Keratinocyte (primary cell): Measurements from ENCODE around the gene JAKMIP1. TPM values are rescaled to one million over a fixed set of nuclear protein-coding genes. Genes with fewer than 3 reads are reported as not detected.

Experiments
- DNase-seq: peaks from one replicate; pipeline ENCODE4 v3.0.0-alpha.2; 2011; ENCODE audit warnings: low read depth, missing footprints, low spot score
- FAIRE-seq: peaks from 2 replicates; lab custom pipeline; 2011; peaks lifted over from hg19 to GRCh38; lab: Jason Lieb, UNC
- H2AFZ ChIP-seq: 2 replicates; pipeline ENCODE4 v1.6.0; 2012; ENCODE audit warnings: low read length, control low read depth, inconsistent platforms; ENCODE audit not compliant: control insufficient read depth
- H3K27ac ChIP-seq: 2 replicates; pipeline ENCODE4 v1.5.1; 2011; ENCODE audit warnings: low read length; ENCODE audit not compliant: control insufficient read depth, insufficient read depth
- H3K27me3 ChIP-seq: 3 replicates; pipeline ENCODE4 v1.6.0; 2011; ENCODE audit warnings: low read length; ENCODE audit not compliant: control insufficient read depth, insufficient read depth; ENCODE audit errors: extremely low read depth
- H3K36me3 ChIP-seq, 2 experiments: 2 replicates in 1 of 2; 3 replicates in 1 of 2; pipeline ENCODE4 v1.5.1; 2011; ENCODE audit warnings: low read length in 2 of 2, mild to moderate bottlenecking in 1 of 2; ENCODE audit not compliant: control insufficient read depth in 2 of 2, insufficient read depth in 2 of 2; ENCODE audit errors: extremely low read depth in 1 of 2
- H3K4me1 ChIP-seq: 3 replicates; pipeline ENCODE4 v1.5.1; 2011; ENCODE audit warnings: low read length; ENCODE audit not compliant: control insufficient read depth, insufficient read depth; ENCODE audit errors: extremely low read depth
- H3K4me2 ChIP-seq: 3 replicates; pipeline ENCODE4 v1.6.0; 2011; ENCODE audit warnings: low read depth, low read length; ENCODE audit not compliant: control insufficient read depth, insufficient read depth; ENCODE audit errors: extremely low read depth
- H3K4me3 ChIP-seq, 3 experiments: fragments of 200-600 bp in 1 of 3; sonication (generic) in 1 of 3; 2 replicates in 2 of 3; 3 replicates in 1 of 3; pipeline ENCODE4 v1.5.1; 2011 to 2016; ENCODE audit warnings: low read length in 3 of 3, mild to moderate bottlenecking in 3 of 3, control low read depth in 2 of 3, inconsistent platforms in 1 of 3, low read depth in 1 of 3, mixed read lengths in 1 of 3, mixed run types in 1 of 3, moderate library complexity in 1 of 3; ENCODE audit not compliant: control insufficient read depth in 2 of 3, insufficient read depth in 2 of 3; ENCODE audit errors: extremely low read depth in 1 of 3
- H3K79me2 ChIP-seq: 2 replicates; pipeline ENCODE4 v1.6.0; 2012; ENCODE audit warnings: low read length; ENCODE audit not compliant: control insufficient read depth, insufficient read depth
- H3K9ac ChIP-seq: 3 replicates; pipeline ENCODE4 v1.6.0; 2011; ENCODE audit warnings: low read length; ENCODE audit not compliant: control insufficient read depth, insufficient read depth; ENCODE audit errors: extremely low read depth
- H3K9me1 ChIP-seq: 3 replicates; pipeline ENCODE4 v1.6.0; 2011; ENCODE audit warnings: low read length; ENCODE audit not compliant: control insufficient read depth, insufficient read depth; ENCODE audit errors: extremely low read depth
- H3K9me3 ChIP-seq: 2 replicates; pipeline ENCODE4 v1.5.1; 2012; ENCODE audit warnings: low read depth, low read length; ENCODE audit not compliant: control insufficient read depth
- H4K20me1 ChIP-seq: 3 replicates; pipeline ENCODE4 v1.6.0; 2011; ENCODE audit warnings: low read length; ENCODE audit not compliant: control insufficient read depth, insufficient read depth; ENCODE audit errors: extremely low read depth
- CTCF ChIP-seq, 3 experiments: IDR thresholded peaks in 1 of 3; conservative IDR thresholded peaks in 1 of 3; optimal IDR thresholded peaks in 1 of 3; 2 replicates in 2 of 3; 3 replicates in 1 of 3; pipeline versions ENCODE3 to v1.5.1; 2011; ENCODE audit warnings: low read length in 3 of 3, mild to moderate bottlenecking in 3 of 3, moderate library complexity in 2 of 3, control low read depth in 1 of 3, inconsistent platforms in 1 of 3; ENCODE audit not compliant: insufficient read depth in 2 of 3; ENCODE audit errors: extremely low read depth in 1 of 3
- EZH2 ChIP-seq: IDR thresholded peaks from one replicate; pipeline ENCODE4 v1.6.1; 2012; ENCODE audit warnings: inconsistent platforms, mild to moderate bottlenecking, low read length, moderate library complexity
- dilution Hi-C: fragments of 300-500 bp; cut with MboI; formaldehyde crosslinking; loops from one replicate; pipeline ENCODE4 v1.7.0; 2020; ENCODE audit warnings: low sequenced_read_pairs; ENCODE audit not compliant: extremely low pct_ligation_motif_present
- polyA plus RNA-seq, 5 experiments: library from polyadenylated mRNA; depleted of rRNA in 3 of 5; stranded (reverse) in 3 of 5; stranded (forward) in 1 of 5; unstranded in 1 of 5; fragments of >200 nt; gene quantifications; 1 replicate in 1 of 5; 2 replicates in 3 of 5; 3 replicates in 1 of 5; pipeline versions ENCODE4 v1.2.1 to v1.2.3, GENCODE V29; 2011 to 2012; ENCODE audit warnings: missing spikeins in 2 of 5, low read depth in 1 of 5, low replicate concordance in 1 of 5

The JAKMIP1 gene
- polyA plus RNA-seq, 1 donor (not counting 4 experiments of a cell fraction or from before 2014, with no cell fraction given) = not detected

- Histone ChIP-seq H4K20me1 (no peaks in the 10 kb centered on the region), H3K27me3 (peaks cover 15% of the 10 kb centered on the region), H3K4me2 (no peak overlapping the region), H3K9me3 (peaks cover 18% of the 10 kb centered on the region), H3K4me3 (no peak overlapping the region), H3K79me2 (no peaks in the 10 kb centered on the region), H3K4me1 (no peaks in the 10 kb centered on the region), H3K36me3 (no peaks in the 10 kb centered on the region), H3K9me1 (no peaks in the 10 kb centered on the region), H3K27ac (no peak overlapping the region), H3K9ac (no peak overlapping the region), H2AFZ (no peak overlapping the region)
- FAIRE-seq (no peak), DNase-seq (no peak)
- dilution Hi-C loops = no loop called here
- TF ChIP-seq CTCF (optimal IDR thresholded peaks at IDR 0.05 in 1 of 3, IDR thresholded peaks at IDR 0.05 in 1 of 3, conservative IDR thresholded peaks at IDR 0.05 in 1 of 3; ENCODE audit: extremely low read depth in 1 of 3, insufficient read depth in 2 of 3, low read length in 3 of 3) (no peak), EZH2 (no peak)
These were observed 42.1 kb upstream of the JAKMIP1 start for GRCh38 chr4:6242271-6243029.

- Histone ChIP-seq H3K9me1 (no peaks in the 10 kb centered on the region), H3K4me1 (no peaks in the 10 kb centered on the region), H3K9ac (no peak overlapping the region), H3K27me3 (peaks cover 13% of the 10 kb centered on the region), H3K9me3 (peaks cover 18% of the 10 kb centered on the region), H4K20me1 (no peaks in the 10 kb centered on the region), H3K79me2 (no peaks in the 10 kb centered on the region), H3K4me2 (no peak overlapping the region), H3K4me3 (no peak overlapping the region), H3K27ac (no peak overlapping the region), H2AFZ (no peak overlapping the region), H3K36me3 (no peaks in the 10 kb centered on the region)
- DNase-seq (no peak), FAIRE-seq (no peak)
- TF ChIP-seq EZH2 (no peak), CTCF (optimal IDR thresholded peaks at IDR 0.05 in 1 of 3, IDR thresholded peaks at IDR 0.05 in 1 of 3, conservative IDR thresholded peaks at IDR 0.05 in 1 of 3; ENCODE audit: extremely low read depth in 1 of 3, insufficient read depth in 2 of 3, low read length in 3 of 3) (no peak)
- dilution Hi-C loops = no loop called here
These were observed 40.9 kb upstream of the JAKMIP1 start for GRCh38 chr4:6241062-6241845.
